Naive thymus-derived CD4-positive, alpha-beta T cell (primary cell): Measurements from ENCODE around the gene S100Z. TPM values are rescaled to one million over a fixed set of nuclear protein-coding genes. Genes with fewer than 3 reads are reported as not detected.
"Not testable (repeated sequence)": the region's sequence is repeated elsewhere in the genome, so short reads cannot be mapped to it uniquely, and the experiment has no call there.

ENCODE experiments used
- ATAC-seq: fragments of 150-1000 bp; cut with Tn5 transposase; 2 replicates; pipeline ENCODE4 v1.10.0; 2021; ENCODE audit warnings: mild to moderate bottlenecking, moderate library complexity
- CTCF ChIA-PET: fragments of 350-600 bp; sonication (Branson Sonifier 250); formaldehyde crosslinking; loops from one replicate; lab custom pipeline; 2021; ENCODE audit warnings: antibody characterized with exemption; lab: Charles Lee
- POLR2A ChIA-PET: fragments of 350-600 bp; sonication (Branson Sonifier 250); formaldehyde crosslinking; loops from one replicate; lab custom pipeline; 2021; ENCODE audit warnings: antibody characterized with exemption, inconsistent platforms; lab: Charles Lee
- DNase-seq, 9 donors: peaks; one replicate each; pipeline versions ENCODE4 v3.0.0 to v3.0.0-alpha.2; 2020 to 2022; ENCODE audit warnings: mixed read lengths in 1 of 9
- H3K27ac ChIP-seq: one replicate; pipeline ENCODE4 v1.7.0; 2013; ENCODE audit warnings: mild to moderate bottlenecking, low read depth, low read length, moderate library complexity
- H3K27me3 ChIP-seq, 2 donors: one replicate each; pipeline ENCODE4 v1.7.0; 2013; ENCODE audit warnings: low read length in 2 of 2, mild to moderate bottlenecking in 2 of 2, moderate library complexity in 2 of 2; ENCODE audit not compliant: control insufficient read depth in 2 of 2, insufficient read depth in 2 of 2
- H3K36me3 ChIP-seq, 3 experiments: 1 replicate in 2 of 3; 2 replicates in 1 of 3; pipeline ENCODE4 v1.7.0; 2013; ENCODE audit warnings: low read length in 3 of 3, mild to moderate bottlenecking in 3 of 3, moderate library complexity in 1 of 3; ENCODE audit not compliant: insufficient read depth in 3 of 3, control insufficient read depth in 2 of 3
- H3K4me1 ChIP-seq, 2 donors: one replicate each; pipeline ENCODE4 v1.7.0; 2013; ENCODE audit warnings: low read length in 2 of 2, mild to moderate bottlenecking in 2 of 2, moderate library complexity in 1 of 2; ENCODE audit not compliant: control insufficient read depth in 2 of 2, insufficient read depth in 2 of 2
- H3K4me3 ChIP-seq: 2 replicates; pipeline ENCODE4 v1.7.0; 2013; ENCODE audit warnings: mild to moderate bottlenecking, low read length
- H3K9me3 ChIP-seq, 3 experiments: 1 replicate in 2 of 3; 2 replicates in 1 of 3; pipeline ENCODE4 v1.7.0; 2013; ENCODE audit warnings: low read length in 3 of 3; ENCODE audit not compliant: control insufficient read depth in 2 of 3
- H3K27ac Mint-ChIP-seq, 9 donors: one replicate each; pipeline ENCODE4 v1.8.0; 2020 to 2022; ENCODE audit warnings: mixed read lengths in 9 of 9, mild to moderate bottlenecking in 8 of 9, moderate library complexity in 5 of 9, inconsistent platforms in 2 of 9
- H3K27me3 Mint-ChIP-seq, 5 donors: one replicate each; pipeline ENCODE4 v1.8.0; 2021 to 2022; ENCODE audit warnings: mixed read lengths in 5 of 5, mild to moderate bottlenecking in 1 of 5
- H3K36me3 Mint-ChIP-seq, 5 donors: one replicate each; pipeline ENCODE4 v1.8.0; 2020 to 2022; ENCODE audit warnings: mixed read lengths in 5 of 5, mild to moderate bottlenecking in 3 of 5, inconsistent platforms in 1 of 5
- H3K4me1 Mint-ChIP-seq, 7 donors: one replicate each; pipeline ENCODE4 v1.8.0; 2020 to 2022; ENCODE audit warnings: mixed read lengths in 7 of 7, mild to moderate bottlenecking in 3 of 7, inconsistent platforms in 1 of 7
- H3K4me3 Mint-ChIP-seq, 10 donors: one replicate each; pipeline ENCODE4 v1.8.0; 2020 to 2022; ENCODE audit warnings: mild to moderate bottlenecking in 10 of 10, mixed read lengths in 10 of 10, moderate library complexity in 6 of 10, inconsistent platforms in 2 of 10
- H3K9me3 Mint-ChIP-seq, 11 donors: one replicate each; pipeline ENCODE4 v1.8.0; 2020 to 2022; ENCODE audit warnings: mixed read lengths in 11 of 11, mild to moderate bottlenecking in 4 of 11, inconsistent platforms in 1 of 11, moderate library complexity in 1 of 11
- intact Hi-C, 2 donors: fragments of 100-400 bp; cut with micrococcal nuclease; formaldehyde crosslinking; loops; one replicate each; pipeline ENCODE4 v1.15.1; 2023
- polyA plus RNA-seq, 2 donors: library from polyadenylated mRNA; unstranded; fragments of 300-500 nt; fragmentation: Illumina TruSeq; gene quantifications; one replicate each; pipeline ENCODE4 v1.2.3, GENCODE V29; 2021
- total RNA-seq, 6 experiments: library from RNA in 5 of 6; stranded (reverse) in 5 of 6; gene quantifications; 1 replicate in 5 of 6; 2 replicates in 1 of 6; pipeline ENCODE4 v1.2.3 and lab custom pipeline; 2021 to 2026

Gene S100Z
- total and polyA plus RNA-seq, 7 experiments from 2014 or later = 1.3 to 5.3 (median 4.2) TPM; not detected in 4

GRCh38 chr5:76854644-76855043 lies 4.8 kb downstream of the S100Z start:
- no peak overlapping the region for H3K4me3 ChIP-seq
- ChIA-PET CTCF (interaction anchor here (0.6 kb wide), 1 partner anchor 10 kb away, joined by 3 read pairs; no protein-coding TSS in a partner anchor), POLR2A (no interaction called here)
- no peaks in the 10 kb centered on the region for H3K9me3 ChIP-seq
- H3K27me3 Mint-ChIP-seq = no peaks in the 10 kb centered on the region
- H3K4me1 Mint-ChIP-seq = peaks cover 39 to 62% (median 58%) of the 10 kb centered on the region in 7 donors
- H3K4me3 Mint-ChIP-seq = peak overlapping the region in 3 of 10 donors; percentile 42 to 75 (median 56)
- H3K27ac ChIP-seq = no peak overlapping the region
- no peaks in the 10 kb centered on the region for H3K36me3 ChIP-seq
- DNase-seq (no peak), ATAC-seq (no peak)
- peaks cover 0 to 44% (median 0%) of the 10 kb centered on the region in 5 donors for H3K36me3 Mint-ChIP-seq
- H3K27me3 ChIP-seq = no peaks in the 10 kb centered on the region
- peaks cover 21 to 40% of the 10 kb centered on the region in 2 donors for H3K4me1 ChIP-seq
- H3K9me3 Mint-ChIP-seq = peaks cover 0 to 23% (median 0%) of the 10 kb centered on the region in 11 donors
- intact Hi-C loops = loop anchor here (5.0 to 10.0 kb wide), 3 partner anchors 37 to 178 kb away; partner anchors contain the start of genes AGGF1 (in 1 of the 2), F2R (in 1 of the 2) and F2RL1 (in 1 of the 2)
- H3K27ac Mint-ChIP-seq = peak overlapping the region in 3 of 9 donors; percentile 88 to 95 (median 90)

GRCh38 chr5:76855501-76855900 lies 5.7 kb downstream of the S100Z start:
- H3K4me3 Mint-ChIP-seq = peak overlapping the region; percentile 35 to 77 (median 70)
- peaks cover 0 to 23% (median 0%) of the 10 kb centered on the region in 11 donors for H3K9me3 Mint-ChIP-seq
- DNase-seq, H3K27me3 Mint-ChIP-seq, H3K27ac ChIP-seq, ATAC-seq, H3K4me3 ChIP-seq, POLR2A ChIA-PET, H3K27me3 ChIP-seq, H3K36me3 ChIP-seq, H3K9me3 ChIP-seq: not testable (repeated sequence)
- CTCF ChIA-PET = interaction anchor here (0.6 kb wide), 2 partner anchors 10 to 452 kb away, joined by 3 read pairs; partner anchors contain the start of gene IQGAP2
- peak overlapping the region; percentile 49 to 95 (median 84) for H3K27ac Mint-ChIP-seq
- peaks cover 0 to 40% (median 0%) of the 10 kb centered on the region in 5 donors for H3K36me3 Mint-ChIP-seq
- H3K4me1 Mint-ChIP-seq = peaks cover 32 to 53% (median 49%) of the 10 kb centered on the region in 7 donors
- H3K4me1 ChIP-seq = peaks cover 21 to 31% of the 10 kb centered on the region in 2 donors
- intact Hi-C loops = loop anchor here (5.0 to 10.0 kb wide), 3 partner anchors 38 to 177 kb away; partner anchors contain the start of genes AGGF1 (in 1 of the 2), F2R (in 1 of the 2) and F2RL1 (in 1 of the 2)

- H3K36me3 ChIP-seq = no peaks in the 10 kb centered on the region
- peaks cover 0 to 40% (median 0%) of the 10 kb centered on the region in 5 donors for H3K36me3 Mint-ChIP-seq
- no peaks in the 10 kb centered on the region for H3K9me3 ChIP-seq
- H3K27ac ChIP-seq = peak overlapping the region; percentile 27
- no peaks in the 10 kb centered on the region for H3K27me3 Mint-ChIP-seq
- H3K27me3 ChIP-seq = no peaks in the 10 kb centered on the region
- peak overlapping the region; percentile 35 to 77 (median 70) for H3K4me3 Mint-ChIP-seq
- CTCF ChIA-PET = interaction anchor here (1.5 kb wide), 1 partner anchor 1175 kb away, joined by 3 read pairs; no protein-coding TSS in a partner anchor
- intact Hi-C loops = loop anchor here (5.0 to 10.0 kb wide), 3 partner anchors 39 to 176 kb away; partner anchors contain the start of genes AGGF1 (in 1 of the 2), F2R (in 1 of the 2) and F2RL1 (in 1 of the 2)
- peak overlapping the region; percentile 49 to 95 (median 84) for H3K27ac Mint-ChIP-seq
- peaks cover 21 to 27% of the 10 kb centered on the region in 2 donors for H3K4me1 ChIP-seq
- peaks cover 0 to 23% (median 0%) of the 10 kb centered on the region in 11 donors for H3K9me3 Mint-ChIP-seq
- H3K4me1 Mint-ChIP-seq = peaks cover 27 to 49% (median 45%) of the 10 kb centered on the region in 7 donors
- ATAC-seq (peak; percentile 88), DNase-seq (peak in 7 of 9 donors; percentile 23 to 60 (median 43))
- H3K4me3 ChIP-seq = no peak overlapping the region
- POLR2A ChIA-PET = no interaction called here
Observed at GRCh38 chr5:76855961-76856360, 6.1 kb downstream of the S100Z start.

- H3K4me1 Mint-ChIP-seq = peaks cover 19 to 42% (median 36%) of the 10 kb centered on the region in 7 donors
- H3K27ac Mint-ChIP-seq = peak overlapping the region in 6 of 9 donors; percentile 43 to 95 (median 86)
- H3K9me3 Mint-ChIP-seq = peaks cover 0 to 23% (median 0%) of the 10 kb centered on the region in 11 donors
- DNase-seq, ATAC-seq, H3K4me3 ChIP-seq, POLR2A ChIA-PET, H3K9me3 ChIP-seq, H3K27ac ChIP-seq, H3K36me3 ChIP-seq, H3K27me3 ChIP-seq, H3K27me3 Mint-ChIP-seq: not testable (repeated sequence)
- peaks cover 0 to 37% (median 0%) of the 10 kb centered on the region in 5 donors for H3K36me3 Mint-ChIP-seq
- intact Hi-C loops = loop anchor here (5.0 to 10.0 kb wide), 3 partner anchors 39 to 176 kb away; partner anchors contain the start of genes AGGF1 (in 1 of the 2), F2R (in 1 of the 2) and F2RL1 (in 1 of the 2)
- H3K4me1 ChIP-seq = peaks cover 21 to 22% of the 10 kb centered on the region in 2 donors
- CTCF ChIA-PET = interaction anchor here (1.5 to 2.6 kb wide), 2 partner anchors 13 to 1176 kb away, joined by 3 to 5 read pairs; no protein-coding TSS in a partner anchor
- peak overlapping the region in 5 of 10 donors; percentile 22 to 77 (median 69) for H3K4me3 Mint-ChIP-seq
Observed at GRCh38 chr5:76856800-76857199, 7.0 kb downstream of the S100Z start.

- CTCF ChIA-PET = no interaction called here
- H3K27me3 Mint-ChIP-seq = no peaks in the 10 kb centered on the region
- Histone ChIP-seq H3K4me3 (no peak overlapping the region), H3K27me3 (no peaks in the 10 kb centered on the region), H3K36me3 (no peaks in the 10 kb centered on the region), H3K4me1 (peaks cover 21 to 22% of the 10 kb centered on the region in 2 donors), H3K9me3 (no peaks in the 10 kb centered on the region), H3K27ac (no peak overlapping the region)
- ATAC-seq (no peak), DNase-seq (no peak)
- H3K9me3 Mint-ChIP-seq = peaks cover 0 to 14% (median 0%) of the 10 kb centered on the region in 11 donors
- POLR2A ChIA-PET = no interaction called here
- no peak overlapping the region for H3K27ac Mint-ChIP-seq
- intact Hi-C loops = loop anchor here (5.0 to 10.0 kb wide), 4 partner anchors 42 to 255 kb away; partner anchors contain the start of genes AGGF1 (in 1 of the 2), F2R (in 1 of the 2) and F2RL1 (in 1 of the 2)
- H3K4me1 Mint-ChIP-seq = peaks cover 19 to 27% (median 22%) of the 10 kb centered on the region in 7 donors
- no peak overlapping the region for H3K4me3 Mint-ChIP-seq
- H3K36me3 Mint-ChIP-seq = peaks cover 0 to 19% (median 0%) of the 10 kb centered on the region in 5 donors
Observed at GRCh38 chr5:76859591-76860247, 9.9 kb downstream of the S100Z start.

GRCh38 chr5:76861612-76862011 lies 11.8 kb downstream of the S100Z start:
- Mint-ChIP-seq H3K36me3 (peaks cover 0 to 3% (median 0%) of the 10 kb centered on the region in 5 donors), H3K4me1 (peaks cover 3 to 9% (median 5%) of the 10 kb centered on the region in 7 donors), H3K9me3 (peaks cover 0 to 3% (median 0%) of the 10 kb centered on the region in 11 donors), H3K27ac (no peak overlapping the region), H3K4me3 (no peak overlapping the region), H3K27me3 (no peaks in the 10 kb centered on the region)
- ChIA-PET CTCF (no interaction called here), POLR2A (no interaction called here)
- no peaks in the 10 kb centered on the region for H3K36me3 ChIP-seq
- DNase-seq (no peak), ATAC-seq (no peak)
- H3K27ac ChIP-seq = no peak overlapping the region
- intact Hi-C loops = loop anchor here in 1 of 2 donors (10.0 kb wide), 1 partner anchor 257 kb away; no protein-coding TSS in a partner anchor
- no peak overlapping the region for H3K4me3 ChIP-seq
- H3K4me1 ChIP-seq = peaks cover 5 to 6% of the 10 kb centered on the region in 2 donors
- no peaks in the 10 kb centered on the region for H3K27me3 ChIP-seq
- H3K9me3 ChIP-seq = no peaks in the 10 kb centered on the region
